Measurements from ENCODE around the gene PQBP1.

PQBP1 gene

DNA sequence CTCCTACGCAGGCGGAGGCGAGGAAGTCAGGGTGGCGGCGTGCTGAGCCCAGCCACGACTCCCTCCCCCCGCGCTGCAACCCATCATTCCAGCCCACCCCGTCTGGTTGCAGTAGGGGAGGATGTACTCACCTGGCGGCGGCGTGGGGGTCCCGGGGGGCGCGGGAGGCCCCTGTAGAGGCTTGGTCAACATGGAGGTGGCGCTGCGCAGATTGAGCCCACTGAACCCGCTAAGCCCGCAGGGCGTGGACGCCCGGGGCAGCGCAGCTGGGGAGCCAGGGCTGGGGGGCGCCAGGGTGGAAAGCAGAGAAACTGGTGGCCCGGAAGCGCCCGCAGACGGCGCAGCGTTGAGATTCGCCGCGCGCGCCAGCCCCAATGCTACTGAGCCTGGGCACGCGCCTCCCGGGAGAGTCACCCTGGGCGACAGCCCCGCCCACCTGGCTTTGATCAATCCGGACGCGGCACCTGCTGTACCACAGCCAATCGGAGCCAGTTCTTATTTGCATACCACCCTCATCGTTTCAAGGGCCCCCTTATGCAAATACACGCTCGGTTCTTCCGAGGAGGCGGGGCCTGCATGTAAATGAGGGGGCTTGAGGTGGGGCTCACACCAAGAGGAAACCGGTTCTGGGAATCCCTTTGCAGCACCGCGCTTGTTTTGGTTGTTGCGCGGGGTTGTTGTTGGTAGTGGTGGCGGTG is 21.1 kb downstream of the PQBP1 start, which contains the start of gene PIM2:
Gene PIM2 (minus strand): TSS at position 382 of the 698 bp plus-strand sequence. CDS start 190 bp downstream, at position 192.
- TF ChIP-seq, protein P1, sequence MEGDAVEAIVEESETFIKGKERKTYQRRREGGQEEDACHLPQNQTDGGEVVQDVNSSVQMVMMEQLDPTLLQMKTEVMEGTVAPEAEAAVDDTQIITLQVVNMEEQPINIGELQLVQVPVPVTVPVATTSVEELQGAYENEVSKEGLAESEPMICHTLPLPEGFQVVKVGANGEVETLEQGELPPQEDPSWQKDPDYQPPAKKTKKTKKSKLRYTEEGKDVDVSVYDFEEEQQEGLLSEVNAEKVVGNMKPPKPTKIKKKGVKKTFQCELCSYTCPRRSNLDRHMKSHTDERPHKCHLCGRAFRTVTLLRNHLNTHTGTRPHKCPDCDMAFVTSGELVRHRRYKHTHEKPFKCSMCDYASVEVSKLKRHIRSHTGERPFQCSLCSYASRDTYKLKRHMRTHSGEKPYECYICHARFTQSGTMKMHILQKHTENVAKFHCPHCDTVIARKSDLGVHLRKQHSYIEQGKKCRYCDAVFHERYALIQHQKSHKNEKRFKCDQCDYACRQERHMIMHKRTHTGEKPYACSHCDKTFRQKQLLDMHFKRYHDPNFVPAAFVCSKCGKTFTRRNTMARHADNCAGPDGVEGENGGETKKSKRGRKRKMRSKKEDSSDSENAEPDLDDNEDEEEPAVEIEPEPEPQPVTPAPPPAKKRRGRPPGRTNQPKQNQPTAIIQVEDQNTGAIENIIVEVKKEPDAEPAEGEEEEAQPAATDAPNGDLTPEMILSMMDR (IDR thresholded peaks at IDR 0.05; ENCODE audit: insufficient read depth, low read depth, low read length, missing control alignments), result no peak
- peak within 1 kb of the TSS; percentile 61 for H3K4me3 ChIP-seq (ENCODE audit: low read length)
- DNase-seq (ENCODE audit: low read depth), result peak; percentile 92

DNA sequence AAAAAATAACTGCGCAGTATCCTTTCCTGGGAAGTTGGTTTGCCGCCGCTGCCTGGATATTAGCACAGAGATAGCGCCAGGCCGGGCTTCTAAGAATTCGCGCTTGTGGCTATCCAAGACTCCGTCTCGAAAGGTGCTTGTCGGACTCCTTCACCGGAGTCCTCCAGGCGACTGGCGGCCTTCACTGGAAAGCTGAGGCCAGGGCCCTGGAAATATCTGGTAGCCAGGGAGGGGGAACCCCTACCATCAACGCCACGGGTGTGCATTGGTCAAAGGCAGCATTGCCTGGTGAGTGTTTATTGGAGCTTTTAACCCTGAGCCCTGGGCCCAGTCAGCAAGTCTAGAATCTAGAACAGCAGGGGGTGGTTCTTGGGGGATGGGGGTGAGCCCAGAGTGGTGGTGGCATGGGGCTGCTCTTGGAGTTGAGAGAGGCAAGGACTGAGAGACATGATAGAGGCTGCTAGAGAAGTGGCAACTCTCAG is 21.7 kb downstream of the PQBP1 start:
- TF ChIP-seq, protein P1 (IDR thresholded peaks at IDR 0.05; ENCODE audit: insufficient read depth, low read depth, low read length, missing control alignments), result no peak
- peak overlapping the region; percentile 61 for H3K4me3 ChIP-seq (ENCODE audit: low read length)
- no peak for DNase-seq (ENCODE audit: low read depth)

DNA sequence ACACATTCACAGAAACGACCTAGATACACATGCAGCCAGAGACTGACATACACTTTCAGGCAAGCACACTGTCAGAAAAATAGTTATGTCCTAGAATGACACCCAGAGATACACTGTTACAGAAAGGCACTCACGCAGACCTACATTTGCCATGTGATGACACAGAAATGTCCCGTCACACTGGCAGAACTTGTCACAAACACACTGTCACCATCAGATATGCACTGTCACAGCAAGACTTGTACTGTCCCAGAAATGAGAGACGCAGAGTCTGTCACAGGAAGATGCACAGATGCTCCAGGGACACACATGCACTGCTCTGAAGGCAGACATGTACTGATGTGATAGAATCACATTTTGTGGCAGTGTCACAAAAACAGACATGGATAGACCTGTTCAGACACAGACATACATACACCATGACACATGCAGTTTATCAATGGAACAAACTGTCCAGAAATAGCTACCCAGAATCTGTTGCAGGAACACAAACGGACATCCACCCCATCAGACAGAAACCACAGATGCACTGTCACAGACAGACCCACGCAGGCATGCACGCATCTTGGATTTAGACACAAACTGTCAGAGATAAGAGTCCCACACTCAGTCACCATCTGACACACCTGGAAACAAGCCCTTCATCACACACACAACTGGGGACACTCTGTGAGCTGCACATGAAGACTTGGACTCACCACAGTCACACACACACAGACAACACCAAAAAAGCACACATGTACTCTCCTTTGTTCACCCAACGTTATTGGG is 22.4 kb downstream of the PQBP1 start:
- TF ChIP-seq, protein P1 (IDR thresholded peaks at IDR 0.05; ENCODE audit: insufficient read depth, low read depth, low read length, missing control alignments), result no peak
- H3K4me3 ChIP-seq (ENCODE audit: low read length), result no peak overlapping the region
- DNase-seq (ENCODE audit: low read depth), result no peak

DNA sequence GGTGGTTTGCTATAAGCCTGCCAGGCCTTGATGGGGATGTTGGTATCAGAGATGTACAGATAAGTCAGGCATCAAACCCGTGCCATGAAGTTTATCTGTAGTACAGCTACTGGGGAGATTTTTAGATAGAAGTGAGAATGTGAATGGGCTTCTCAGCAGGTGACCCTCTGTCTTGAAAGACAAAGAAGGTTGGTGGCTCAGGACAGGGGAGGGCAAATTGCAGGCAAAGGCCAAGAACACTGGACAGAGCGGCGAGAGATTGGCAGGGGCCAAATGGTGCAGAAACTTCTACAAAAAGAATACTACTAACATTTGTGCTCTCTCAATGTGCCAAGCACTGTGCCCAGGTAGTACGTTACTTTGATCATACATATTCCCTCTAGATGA is 23.0 kb downstream of the PQBP1 start:
- no peak overlapping the region for H3K4me3 ChIP-seq (ENCODE audit: low read length)
- DNase-seq (ENCODE audit: low read depth), result no peak
- TF ChIP-seq, protein P1 (IDR thresholded peaks at IDR 0.05; ENCODE audit: insufficient read depth, low read depth, low read length, missing control alignments), result no peak

DNA sequence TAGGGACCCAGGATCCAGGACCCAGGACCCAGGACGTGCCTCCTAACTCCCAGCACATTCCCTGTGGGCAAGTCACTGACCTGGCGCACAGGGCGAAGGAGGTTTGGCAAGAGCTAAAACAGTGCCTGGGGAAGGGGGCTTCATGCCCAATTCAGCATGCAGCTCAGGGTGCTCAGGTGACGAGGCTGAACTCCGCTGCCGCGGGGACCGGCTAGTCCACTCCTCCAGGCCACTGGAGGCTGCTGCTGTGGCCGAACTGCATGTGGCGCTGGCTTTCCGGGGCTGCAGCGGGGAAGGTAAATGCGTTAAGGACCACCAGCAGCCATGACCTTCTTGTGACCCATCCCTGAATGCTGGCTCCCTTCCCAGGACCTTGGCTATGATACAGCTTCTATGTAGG is 26.0 kb downstream of the PQBP1 start:
- no peak for DNase-seq (ENCODE audit: low read depth)
- TF ChIP-seq, protein P1 (IDR thresholded peaks at IDR 0.05; ENCODE audit: insufficient read depth, low read depth, low read length, missing control alignments), result no peak
- no peak overlapping the region for H3K4me3 ChIP-seq (ENCODE audit: low read length)

DNA sequence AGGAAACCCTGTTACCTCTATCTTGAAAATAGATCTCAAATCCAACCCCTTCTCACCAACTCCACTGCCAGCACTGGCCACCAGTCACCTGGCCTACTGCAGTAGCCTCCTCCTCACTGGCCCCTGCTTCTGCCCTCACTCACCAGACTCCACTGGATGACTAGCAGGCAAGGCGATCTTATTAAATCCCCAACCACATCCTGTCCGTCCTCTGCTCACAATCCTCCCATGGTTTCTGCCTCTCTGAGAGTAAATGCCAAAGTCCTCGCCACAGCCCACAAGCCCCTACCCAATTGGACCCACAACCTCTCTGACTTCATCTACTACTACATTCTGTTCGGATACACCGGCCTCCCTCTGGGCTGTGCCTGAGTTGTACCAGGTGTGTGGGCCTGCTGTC is 26.5 kb downstream of the PQBP1 start:
- H3K4me3 ChIP-seq (ENCODE audit: low read length), result no peak overlapping the region
- no peak for DNase-seq (ENCODE audit: low read depth)
- TF ChIP-seq, protein P1 (IDR thresholded peaks at IDR 0.05; ENCODE audit: insufficient read depth, low read depth, low read length, missing control alignments), result no peak

Measured in epithelial cell of esophagus (primary cell).